Measurements from ENCODE around the gene WSB1.

DNA sequence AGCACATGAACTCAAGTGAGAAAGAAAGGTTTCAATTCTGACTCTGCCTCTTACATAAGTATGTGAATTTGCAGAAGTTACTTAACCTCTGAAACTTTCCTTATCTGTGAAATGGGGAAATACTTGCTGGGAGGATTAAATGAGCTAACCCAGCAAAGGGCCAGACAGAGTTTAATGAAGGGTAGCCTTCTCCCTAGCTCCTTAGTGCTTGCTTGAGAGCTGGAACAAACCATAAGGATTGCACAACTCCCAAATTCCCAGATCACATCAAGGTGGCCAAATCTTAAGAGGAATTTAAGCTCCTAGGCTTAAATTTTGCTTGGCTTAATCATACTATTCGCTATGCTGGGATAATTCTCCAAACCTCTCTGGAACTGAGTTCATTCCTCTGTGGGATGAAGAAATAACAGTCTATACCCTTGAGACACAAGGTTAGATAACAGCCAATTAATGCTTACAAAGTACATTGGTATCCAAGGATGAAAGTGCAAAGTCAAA, 11.8 kb upstream of the WSB1 start:
- TF ChIP-seq JUNB (IDR thresholded peaks at IDR 0.05) (no peak), SMC3 (IDR thresholded peaks at IDR 0.05) (no peak), ESRRA (IDR thresholded peaks at IDR 0.05; ENCODE audit: borderline replicate concordance, low read length) (no peak), ZC3H11A (IDR thresholded peaks at IDR 0.05) (no peak), RFX5 (IDR thresholded peaks at IDR 0.05) (no peak), POLR2A (IDR thresholded peaks at IDR 0.05; ENCODE audit: low read length) (no peak)
- TF ChIP-seq, protein P1, sequence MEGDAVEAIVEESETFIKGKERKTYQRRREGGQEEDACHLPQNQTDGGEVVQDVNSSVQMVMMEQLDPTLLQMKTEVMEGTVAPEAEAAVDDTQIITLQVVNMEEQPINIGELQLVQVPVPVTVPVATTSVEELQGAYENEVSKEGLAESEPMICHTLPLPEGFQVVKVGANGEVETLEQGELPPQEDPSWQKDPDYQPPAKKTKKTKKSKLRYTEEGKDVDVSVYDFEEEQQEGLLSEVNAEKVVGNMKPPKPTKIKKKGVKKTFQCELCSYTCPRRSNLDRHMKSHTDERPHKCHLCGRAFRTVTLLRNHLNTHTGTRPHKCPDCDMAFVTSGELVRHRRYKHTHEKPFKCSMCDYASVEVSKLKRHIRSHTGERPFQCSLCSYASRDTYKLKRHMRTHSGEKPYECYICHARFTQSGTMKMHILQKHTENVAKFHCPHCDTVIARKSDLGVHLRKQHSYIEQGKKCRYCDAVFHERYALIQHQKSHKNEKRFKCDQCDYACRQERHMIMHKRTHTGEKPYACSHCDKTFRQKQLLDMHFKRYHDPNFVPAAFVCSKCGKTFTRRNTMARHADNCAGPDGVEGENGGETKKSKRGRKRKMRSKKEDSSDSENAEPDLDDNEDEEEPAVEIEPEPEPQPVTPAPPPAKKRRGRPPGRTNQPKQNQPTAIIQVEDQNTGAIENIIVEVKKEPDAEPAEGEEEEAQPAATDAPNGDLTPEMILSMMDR (IDR thresholded peaks at IDR 0.05): no peak
- TF ChIP-seq, protein P2, sequence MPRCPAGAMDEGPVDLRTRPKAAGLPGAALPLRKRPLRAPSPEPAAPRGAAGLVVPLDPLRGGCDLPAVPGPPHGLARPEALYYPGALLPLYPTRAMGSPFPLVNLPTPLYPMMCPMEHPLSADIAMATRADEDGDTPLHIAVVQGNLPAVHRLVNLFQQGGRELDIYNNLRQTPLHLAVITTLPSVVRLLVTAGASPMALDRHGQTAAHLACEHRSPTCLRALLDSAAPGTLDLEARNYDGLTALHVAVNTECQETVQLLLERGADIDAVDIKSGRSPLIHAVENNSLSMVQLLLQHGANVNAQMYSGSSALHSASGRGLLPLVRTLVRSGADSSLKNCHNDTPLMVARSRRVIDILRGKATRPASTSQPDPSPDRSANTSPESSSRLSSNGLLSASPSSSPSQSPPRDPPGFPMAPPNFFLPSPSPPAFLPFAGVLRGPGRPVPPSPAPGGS (IDR thresholded peaks at IDR 0.05): no peak
